HepG2 (cell line): ENCODE data around the gene PTPRCAP. TPM values are rescaled to one million over a fixed set of nuclear protein-coding genes. Genes with fewer than 3 reads are reported as not detected.
A peak's percentile ranks its signal among the peaks of the same experiment; 100 is the strongest.

Experiments used
- AGO2 ChIP-seq: fragments of 200-400 bp; formaldehyde crosslinking; optimal IDR thresholded peaks from 2 replicates; pipeline ENCODE3; 2017; ENCODE audit warnings: mild to moderate bottlenecking, low read depth, low read length, moderate library complexity
- AKAP8 ChIP-seq: sonication (generic); formaldehyde crosslinking; IDR thresholded peaks from 2 replicates; pipeline ENCODE4 v1.5.1; 2020; ENCODE audit warnings: mild to moderate bottlenecking, missing genetic modification reagents
- ARID2 ChIP-seq: sonication (generic); formaldehyde crosslinking; IDR thresholded peaks from 2 replicates; pipeline ENCODE4 v1.8.1; 2022; ENCODE audit warnings: mild to moderate bottlenecking, missing genetic modification reagents, borderline replicate concordance
- ETV6 ChIP-seq: sonication (generic); formaldehyde crosslinking; conservative IDR thresholded peaks from 2 replicates; pipeline ENCODE4 v1.4.0; 2020; ENCODE audit warnings: missing genetic modification reagents
- FOXK2 ChIP-seq: fragments of 450-650 bp; IDR thresholded peaks from 2 replicates; pipeline ENCODE4 v1.6.1; 2016
- HMG20A ChIP-seq: IDR thresholded peaks from 2 replicates; pipeline ENCODE4 v1.6.1; 2016; ENCODE audit warnings: borderline replicate concordance
- IKZF1 ChIP-seq: fragments of 450-650 bp; IDR thresholded peaks from 2 replicates; pipeline ENCODE4 v1.7.1; 2016
- KDM2A ChIP-seq: sonication (generic); formaldehyde crosslinking; IDR thresholded peaks from 2 replicates; pipeline ENCODE4 v1.4.0; 2020; ENCODE audit warnings: low read depth, missing genetic modification reagents, borderline replicate concordance
- KLF9 ChIP-seq: IDR thresholded peaks from 2 replicates; pipeline ENCODE4 v1.6.1; 2016; ENCODE audit warnings: low read depth
- PHF21A ChIP-seq: sonication (generic); formaldehyde crosslinking; IDR thresholded peaks from 2 replicates; pipeline ENCODE4 v1.5.0; 2020; ENCODE audit warnings: mild to moderate bottlenecking, missing genetic modification reagents
- PHF5A ChIP-seq: IDR thresholded peaks from one replicate; pipeline ENCODE4 v1.6.1; 2018; ENCODE audit warnings: low read depth, missing genetic modification reagents; ENCODE audit not compliant: unreplicated experiment
- RXRB ChIP-seq: IDR thresholded peaks from 2 replicates; pipeline ENCODE4 v1.6.1; 2016; ENCODE audit warnings: borderline replicate concordance, missing genetic modification reagents, missing compliant biosample characterization
- SALL2 ChIP-seq: sonication (generic); formaldehyde crosslinking; IDR thresholded peaks from 2 replicates; pipeline ENCODE4 v1.8.1; 2023; ENCODE audit warnings: mild to moderate bottlenecking, missing genetic modification reagents, inconsistent platforms
- TAF1 ChIP-seq: sonication (generic); formaldehyde crosslinking; IDR thresholded peaks from 2 replicates; pipeline ENCODE4 v1.4.0; 2020; ENCODE audit warnings: missing genetic modification reagents
- ZNF30 ChIP-seq: sonication (generic); formaldehyde crosslinking; IDR thresholded peaks from 2 replicates; pipeline ENCODE4 v1.5.0; 2020; ENCODE audit warnings: mild to moderate bottlenecking, missing genetic modification reagents
- ZNF562 ChIP-seq: sonication (generic); formaldehyde crosslinking; IDR thresholded peaks from 2 replicates; pipeline ENCODE4 v1.8.0; 2022; ENCODE audit warnings: missing genetic modification reagents, borderline replicate concordance
- ZNF703 ChIP-seq: sonication (generic); formaldehyde crosslinking; IDR thresholded peaks from 2 replicates; pipeline ENCODE4 v1.5.1; 2020; ENCODE audit warnings: missing genetic modification reagents, mild to moderate bottlenecking, moderate library complexity, borderline replicate concordance
- ZNF879 ChIP-seq: sonication (generic); formaldehyde crosslinking; IDR thresholded peaks from 2 replicates; pipeline ENCODE4 v1.8.1; 2023; ENCODE audit warnings: missing genetic modification reagents
- polyA plus RNA-seq, 8 experiments: library from polyadenylated mRNA; depleted of rRNA in 3 of 8; stranded (reverse) in 7 of 8; unstranded in 1 of 8; fragments of >200 nt; fragmentation: Illumina TruSeq in 4 of 8; extraction: Trizol in 4 of 8; gene quantifications; 2 replicates each; pipeline versions ENCODE4 v1.2.1 to v1.2.3, GENCODE V29; 2011 to 2016; ENCODE audit warnings: low read depth in 4 of 8, missing spikeins in 1 of 8, mixed read lengths in 1 of 8; ENCODE audit not compliant: insufficient read depth in 1 of 8
- total RNA-seq, 5 experiments: library from RNA; depleted of rRNA; stranded (reverse); fragments of >200 nt; fragmentation: Illumina TruSeq; extraction: Trizol; gene quantifications; 2 replicates each; pipeline ENCODE4 v1.2.3, GENCODE V29; 2016; ENCODE audit warnings: low read depth in 1 of 5
- TF ChIP-seq, protein P1 (sequence below), 2 experiments: sonication (generic) in 1 of 2; formaldehyde crosslinking in 1 of 2; IDR thresholded peaks; 2 replicates each; pipeline versions ENCODE4 v1.6.1 to v1.9.0; 2014 to 2022; ENCODE audit warnings: antibody characterized with exemption in 1 of 2, borderline replicate concordance in 1 of 2, inconsistent platforms in 1 of 2, low read depth in 1 of 2, missing genetic modification reagents in 1 of 2
- TF ChIP-seq, protein P2 (sequence below): sonication (generic); formaldehyde crosslinking; IDR thresholded peaks from 2 replicates; pipeline ENCODE4 v1.4.0; 2020; ENCODE audit warnings: mild to moderate bottlenecking, missing genetic modification reagents
- TF ChIP-seq, protein P3 (sequence below): IDR thresholded peaks from 2 replicates; pipeline ENCODE4 v1.6.1; 2016; ENCODE audit warnings: missing compliant biosample characterization, missing genetic modification reagents, borderline replicate concordance
- TF ChIP-seq, protein P4 (sequence below): sonication (generic); formaldehyde crosslinking; IDR thresholded peaks from 2 replicates; pipeline ENCODE4 v1.8.0; 2022; ENCODE audit warnings: missing genetic modification reagents, mild to moderate bottlenecking, borderline replicate concordance

PTPRCAP gene
- total and polyA plus RNA-seq, 2 of the 13 experiments (the other 11 are each of a cell fraction or from before 2014, with no cell fraction given), result 0.60 to 0.70 TPM

DNA sequence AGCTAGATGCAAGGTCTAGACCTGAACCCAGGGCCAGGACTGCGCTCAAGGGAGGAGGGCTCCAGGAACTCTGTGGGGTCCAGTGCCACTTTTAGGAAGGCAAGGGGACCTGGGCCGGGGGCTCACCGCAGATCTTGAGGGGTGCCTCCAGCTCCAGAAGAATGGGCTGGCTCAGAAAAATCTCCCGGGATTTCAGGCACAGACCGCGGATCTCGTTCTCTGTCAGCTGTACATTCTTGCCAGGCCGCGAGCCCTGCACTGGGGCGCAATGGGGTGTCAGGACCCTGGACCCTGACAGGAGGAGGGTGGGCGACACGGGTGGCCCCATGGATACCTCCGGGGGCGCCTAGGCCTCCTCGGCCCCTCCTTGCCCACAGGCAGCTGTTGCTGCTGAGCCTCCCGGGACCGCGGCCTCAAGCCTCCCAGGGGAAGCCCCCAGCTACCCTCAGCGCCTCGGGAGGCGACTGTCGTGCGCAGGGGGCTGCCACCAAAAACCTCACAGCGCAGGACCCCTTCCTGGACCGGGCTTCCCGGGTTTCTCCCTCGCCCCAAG lies 36.5 kb downstream of the PTPRCAP start (continued):
- TF ChIP-seq, protein P1, sequence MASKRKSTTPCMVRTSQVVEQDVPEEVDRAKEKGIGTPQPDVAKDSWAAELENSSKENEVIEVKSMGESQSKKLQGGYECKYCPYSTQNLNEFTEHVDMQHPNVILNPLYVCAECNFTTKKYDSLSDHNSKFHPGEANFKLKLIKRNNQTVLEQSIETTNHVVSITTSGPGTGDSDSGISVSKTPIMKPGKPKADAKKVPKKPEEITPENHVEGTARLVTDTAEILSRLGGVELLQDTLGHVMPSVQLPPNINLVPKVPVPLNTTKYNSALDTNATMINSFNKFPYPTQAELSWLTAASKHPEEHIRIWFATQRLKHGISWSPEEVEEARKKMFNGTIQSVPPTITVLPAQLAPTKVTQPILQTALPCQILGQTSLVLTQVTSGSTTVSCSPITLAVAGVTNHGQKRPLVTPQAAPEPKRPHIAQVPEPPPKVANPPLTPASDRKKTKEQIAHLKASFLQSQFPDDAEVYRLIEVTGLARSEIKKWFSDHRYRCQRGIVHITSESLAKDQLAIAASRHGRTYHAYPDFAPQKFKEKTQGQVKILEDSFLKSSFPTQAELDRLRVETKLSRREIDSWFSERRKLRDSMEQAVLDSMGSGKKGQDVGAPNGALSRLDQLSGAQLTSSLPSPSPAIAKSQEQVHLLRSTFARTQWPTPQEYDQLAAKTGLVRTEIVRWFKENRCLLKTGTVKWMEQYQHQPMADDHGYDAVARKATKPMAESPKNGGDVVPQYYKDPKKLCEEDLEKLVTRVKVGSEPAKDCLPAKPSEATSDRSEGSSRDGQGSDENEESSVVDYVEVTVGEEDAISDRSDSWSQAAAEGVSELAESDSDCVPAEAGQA (IDR thresholded peaks at IDR 0.05; ENCODE audit: low read depth), result no peak
- TF ChIP-seq, protein P1 (CRISPR knock-in tag; IDR thresholded peaks at IDR 0.05; ENCODE audit: borderline replicate concordance), result no peak
- TF ChIP-seq, protein P2, sequence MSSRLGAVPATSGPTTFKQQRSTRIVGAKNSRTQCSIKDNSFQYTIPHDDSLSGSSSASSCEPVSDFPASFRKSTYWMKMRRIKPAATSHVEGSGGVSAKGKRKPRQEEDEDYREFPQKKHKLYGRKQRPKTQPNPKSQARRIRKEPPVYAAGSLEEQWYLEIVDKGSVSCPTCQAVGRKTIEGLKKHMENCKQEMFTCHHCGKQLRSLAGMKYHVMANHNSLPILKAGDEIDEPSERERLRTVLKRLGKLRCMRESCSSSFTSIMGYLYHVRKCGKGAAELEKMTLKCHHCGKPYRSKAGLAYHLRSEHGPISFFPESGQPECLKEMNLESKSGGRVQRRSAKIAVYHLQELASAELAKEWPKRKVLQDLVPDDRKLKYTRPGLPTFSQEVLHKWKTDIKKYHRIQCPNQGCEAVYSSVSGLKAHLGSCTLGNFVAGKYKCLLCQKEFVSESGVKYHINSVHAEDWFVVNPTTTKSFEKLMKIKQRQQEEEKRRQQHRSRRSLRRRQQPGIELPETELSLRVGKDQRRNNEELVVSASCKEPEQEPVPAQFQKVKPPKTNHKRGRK (CRISPR knock-in tag), result no peak
- TF ChIP-seq IKZF1, result no peak
- TF ChIP-seq FOXK2, result no peak
- no peak for TF ChIP-seq HMG20A (CRISPR knock-in tag)
- TF ChIP-seq TAF1, result peak; percentile 6; the same call in 1 of the 2 replicates
- TF ChIP-seq, protein P3, sequence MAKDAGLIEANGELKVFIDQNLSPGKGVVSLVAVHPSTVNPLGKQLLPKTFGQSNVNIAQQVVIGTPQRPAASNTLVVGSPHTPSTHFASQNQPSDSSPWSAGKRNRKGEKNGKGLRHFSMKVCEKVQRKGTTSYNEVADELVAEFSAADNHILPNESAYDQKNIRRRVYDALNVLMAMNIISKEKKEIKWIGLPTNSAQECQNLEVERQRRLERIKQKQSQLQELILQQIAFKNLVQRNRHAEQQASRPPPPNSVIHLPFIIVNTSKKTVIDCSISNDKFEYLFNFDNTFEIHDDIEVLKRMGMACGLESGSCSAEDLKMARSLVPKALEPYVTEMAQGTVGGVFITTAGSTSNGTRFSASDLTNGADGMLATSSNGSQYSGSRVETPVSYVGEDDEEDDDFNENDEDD, result no peak
- no peak for TF ChIP-seq ZNF879 (CRISPR knock-in tag)
- TF ChIP-seq ZNF703, result no peak
- TF ChIP-seq RXRB (CRISPR knock-in tag), result no peak
- TF ChIP-seq PHF21A (CRISPR knock-in tag), result no peak
- no peak for TF ChIP-seq KLF9 (CRISPR knock-in tag)
- no peak for TF ChIP-seq PHF5A (CRISPR knock-in tag)
- TF ChIP-seq KDM2A, result no peak
- TF ChIP-seq ETV6 (CRISPR knock-in tag), result no peak
- TF ChIP-seq, protein P4, sequence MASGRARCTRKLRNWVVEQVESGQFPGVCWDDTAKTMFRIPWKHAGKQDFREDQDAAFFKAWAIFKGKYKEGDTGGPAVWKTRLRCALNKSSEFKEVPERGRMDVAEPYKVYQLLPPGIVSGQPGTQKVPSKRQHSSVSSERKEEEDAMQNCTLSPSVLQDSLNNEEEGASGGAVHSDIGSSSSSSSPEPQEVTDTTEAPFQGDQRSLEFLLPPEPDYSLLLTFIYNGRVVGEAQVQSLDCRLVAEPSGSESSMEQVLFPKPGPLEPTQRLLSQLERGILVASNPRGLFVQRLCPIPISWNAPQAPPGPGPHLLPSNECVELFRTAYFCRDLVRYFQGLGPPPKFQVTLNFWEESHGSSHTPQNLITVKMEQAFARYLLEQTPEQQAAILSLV (CRISPR knock-in tag), result 0 out of 2 replicates have a peak, but pooled peaks have one; percentile 24
- no peak for TF ChIP-seq AKAP8 (CRISPR knock-in tag)
- no peak for TF ChIP-seq ZNF562 (CRISPR knock-in tag)
- TF ChIP-seq SALL2 (CRISPR knock-in tag), result no peak
- TF ChIP-seq AGO2, result peak; percentile 75
- TF ChIP-seq ARID2 (CRISPR knock-in tag), result 0 out of 2 replicates have a peak, but pooled peaks have one; percentile 47
- no peak for TF ChIP-seq ZNF30 (CRISPR knock-in tag)
